BE2C (cell line): ENCODE data around the gene CSF1R.

Experiments used
- DNase-seq: peaks from one replicate; pipeline ENCODE4 v3.0.0-alpha.2; 2020
- H3K27me3 ChIP-seq: fragments of 250-450 bp; sonication (Bioruptor Pico); 2 replicates; pipeline ENCODE4 v1.5.1; 2020; ENCODE audit warnings: mild to moderate bottlenecking
- H3K36me3 ChIP-seq: fragments of 250-450 bp; sonication (Bioruptor Pico); 2 replicates; pipeline ENCODE4 v1.5.1; 2020; ENCODE audit warnings: mild to moderate bottlenecking
- H3K4me1 ChIP-seq: fragments of 250-450 bp; sonication (Bioruptor Pico); 2 replicates; pipeline ENCODE4 v1.5.1; 2020
- H3K4me3 ChIP-seq: 2 replicates; pipeline ENCODE4 v1.5.1; 2011; ENCODE audit warnings: low read depth, low read length
- H3K9me3 ChIP-seq: fragments of 250-450 bp; sonication (Bioruptor Pico); 2 replicates; pipeline ENCODE4 v1.5.1; 2020
- CTCF ChIP-seq: IDR thresholded peaks from 2 replicates; pipeline ENCODE4 v1.5.1; 2012; ENCODE audit warnings: mild to moderate bottlenecking, low read depth, low read length

Gene CSF1R

GRCh38 chr5:150107909-150108447 lies 21.6 kb upstream of the CSF1R start:
- Histone ChIP-seq H3K4me3 (no peak overlapping the region), H3K36me3 (no peaks in the 10 kb centered on the region), H3K9me3 (no peaks in the 10 kb centered on the region; the same call in 1 of the 2 replicates), H3K4me1 (peaks cover 9% of the 10 kb centered on the region; the same call in 1 of the 2 replicates), H3K27me3 (no peaks in the 10 kb centered on the region)
- no peak for DNase-seq
- TF ChIP-seq CTCF, result no peak

GRCh38 chr5:150106674-150107426 lies 20.5 kb upstream of the CSF1R start:
- no peak for DNase-seq
- no peaks in the 10 kb centered on the region for H3K36me3 ChIP-seq
- H3K4me3 ChIP-seq, result no peak overlapping the region
- no peaks in the 10 kb centered on the region for H3K4me1 ChIP-seq
- no peak for TF ChIP-seq CTCF
- no peaks in the 10 kb centered on the region; the same call in 1 of the 2 replicates for H3K9me3 ChIP-seq
- H3K27me3 ChIP-seq, result no peaks in the 10 kb centered on the region

- TF ChIP-seq CTCF, result no peak
- Histone ChIP-seq H3K4me1 (no peaks in the 10 kb centered on the region), H3K4me3 (no peak overlapping the region), H3K27me3 (no peaks in the 10 kb centered on the region), H3K9me3 (no peaks in the 10 kb centered on the region; the same call in 1 of the 2 replicates), H3K36me3 (no peaks in the 10 kb centered on the region)
- DNase-seq, result no peak
These were observed 19.7 kb upstream of the CSF1R start for GRCh38 chr5:150105928-150106615.

- Histone ChIP-seq H3K27me3 (no peaks in the 10 kb centered on the region), H3K4me3 (no peak overlapping the region), H3K9me3 (no peaks in the 10 kb centered on the region; the same call in 1 of the 2 replicates), H3K4me1 (no peaks in the 10 kb centered on the region), H3K36me3 (no peaks in the 10 kb centered on the region)
- TF ChIP-seq CTCF, result no peak
- DNase-seq, result no peak
These were observed 18.2 kb upstream of the CSF1R start for GRCh38 chr5:150104550-150104870.

GRCh38 chr5:150103678-150104549 lies 17.6 kb upstream of the CSF1R start:
- H3K9me3 ChIP-seq, result no peaks in the 10 kb centered on the region; the same call in 1 of the 2 replicates
- no peak for DNase-seq
- H3K27me3 ChIP-seq, result no peaks in the 10 kb centered on the region
- no peak overlapping the region for H3K4me3 ChIP-seq
- H3K4me1 ChIP-seq, result no peaks in the 10 kb centered on the region
- H3K36me3 ChIP-seq, result no peaks in the 10 kb centered on the region
- no peak for TF ChIP-seq CTCF
